Kidney (tissue), 14 donors: ENCODE results near the gene KIF3A. TPM values are rescaled to one million over a fixed set of nuclear protein-coding genes. Genes with fewer than 3 reads are reported as not detected.
A peak's percentile ranks its signal among the peaks of the same experiment; 100 is the strongest.

ENCODE experiments used
- DNase-seq, 5 donors: peaks; one replicate each; pipeline ENCODE4 v3.0.0-alpha.2; 2013 to 2020
- FAIRE-seq: peaks from 2 replicates; lab custom pipeline; 2012; peaks lifted over from hg19 to GRCh38; lab: Jason Lieb, UNC
- H3K27ac ChIP-seq, 2 donors: one replicate each; pipeline ENCODE4 v1.7.0; 2013; ENCODE audit warnings: low read depth in 2 of 2, low read length in 2 of 2, inconsistent platforms in 1 of 2
- H3K27me3 ChIP-seq: one replicate; pipeline ENCODE4 v1.7.1; 2013; ENCODE audit warnings: low read length, inconsistent platforms; ENCODE audit not compliant: control insufficient read depth, insufficient read depth
- H3K36me3 ChIP-seq, 3 donors: one replicate each; pipeline versions ENCODE4 v1.7.0 to v1.7.1; 2013; ENCODE audit warnings: low read length in 3 of 3, control low read depth in 1 of 3, inconsistent platforms in 1 of 3; ENCODE audit not compliant: insufficient read depth in 3 of 3, control insufficient read depth in 2 of 3
- H3K4me1 ChIP-seq, 3 donors: one replicate each; pipeline versions ENCODE4 v1.7.0 to v1.7.1; 2013; ENCODE audit warnings: low read length in 3 of 3, inconsistent platforms in 1 of 3, low read depth in 1 of 3; ENCODE audit not compliant: control insufficient read depth in 2 of 3, insufficient read depth in 2 of 3
- H3K4me3 ChIP-seq, 3 donors: one replicate each; pipeline versions ENCODE4 v1.7.0 to v1.8.1; 2013; ENCODE audit warnings: low read length in 3 of 3, control low read depth in 1 of 3, inconsistent platforms in 1 of 3
- H3K9ac ChIP-seq, 3 donors: one replicate each; pipeline versions ENCODE4 v1.7.0 to v1.7.1; 2013; ENCODE audit warnings: low read length in 3 of 3, control low read depth in 1 of 3, inconsistent platforms in 1 of 3
- H3K9me3 ChIP-seq, 3 donors: one replicate each; pipeline versions ENCODE4 v1.7.0 to v1.7.1; 2013; ENCODE audit warnings: low read length in 3 of 3, control low read depth in 1 of 3, inconsistent platforms in 1 of 3; ENCODE audit not compliant: control insufficient read depth in 2 of 3, insufficient read depth in 1 of 3
- CTCF ChIP-seq: IDR thresholded peaks from 3 replicates; pipeline ENCODE4 v1.5.1; 2012; ENCODE audit warnings: mild to moderate bottlenecking, moderate library complexity, borderline replicate concordance; ENCODE audit not compliant: insufficient read depth; ENCODE audit errors: extremely low read depth
- intact Hi-C: fragments of 100-400 bp; cut with DNase I; formaldehyde crosslinking; loops from one replicate; pipeline ENCODE4 v1.11.1; 2022
- polyA plus RNA-seq: library from polyadenylated mRNA; stranded (reverse); fragments of 350-450 nt; fragmentation: Illumina TruSeq; extraction: RNeasy Lipid Tissue Mini Kit (QIAGEN cat#74804); gene quantifications from one replicate; pipeline ENCODE4 v1.2.3, GENCODE V29; 2014; ENCODE audit warnings: low read depth, low replicate concordance; ENCODE audit not compliant: insufficient read depth
- total RNA-seq: library from RNA; stranded (reverse); fragmentation: NEBNext Ultra II Directional; extraction: Animal tissue kit (Norgen Biotek cat#: 25700); gene quantifications from one replicate; pipeline ENCODE4 v1.2.1, GENCODE V29; 2021
- donor health status: control.
- donor health status: control.
- donor health status: control.
- donor health status: control.
- donor health status: control.
- donor health status: DM: yes; HTN: yes; CAD: no.
- donor health status: Normal renal cell carcinoma (clear cell type).

The KIF3A gene
- total and polyA plus RNA-seq, 2 donors from 2014 or later = 7.1 to 13.9 TPM

- Histone ChIP-seq H3K9ac (no peak overlapping the region), H3K27me3 (no peaks in the 10 kb centered on the region), H3K4me3 (no peak overlapping the region), H3K9me3 (no peaks in the 10 kb centered on the region), H3K4me1 (peaks cover 0 to 2% (median 0%) of the 10 kb centered on the region in 3 donors), H3K27ac (no peak overlapping the region), H3K36me3 (no peaks in the 10 kb centered on the region)
- FAIRE-seq (no peak), DNase-seq (peak in 1 of 5 donors; percentile 19)
- TF ChIP-seq CTCF = no peak
- intact Hi-C loops = no loop called here
Measured at GRCh38 chr5:132661231-132662003, 75.9 kb downstream of the KIF3A start.

GRCh38 chr5:132659598-132660493, 77.5 kb downstream of the KIF3A start:
- Histone ChIP-seq H3K4me3 (no peak overlapping the region), H3K9ac (no peak overlapping the region), H3K36me3 (no peaks in the 10 kb centered on the region), H3K9me3 (no peaks in the 10 kb centered on the region), H3K27me3 (peaks cover 1% of the 10 kb centered on the region), H3K27ac (no peak overlapping the region), H3K4me1 (peaks cover 0 to 2% (median 0%) of the 10 kb centered on the region in 3 donors)
- FAIRE-seq = no peak
- TF ChIP-seq CTCF = no peak
- no peak for DNase-seq
- intact Hi-C loops = no loop called here

- no peaks in the 10 kb centered on the region for H3K9me3 ChIP-seq
- intact Hi-C loops = no loop called here
- DNase-seq (no peak), FAIRE-seq (no peak)
- H3K9ac ChIP-seq = no peak overlapping the region
- peaks cover 0 to 2% (median 0%) of the 10 kb centered on the region in 3 donors for H3K4me1 ChIP-seq
- H3K4me3 ChIP-seq = no peak overlapping the region
- no peak for TF ChIP-seq CTCF
- no peak overlapping the region for H3K27ac ChIP-seq
- H3K27me3 ChIP-seq = peaks cover 2% of the 10 kb centered on the region
- no peaks in the 10 kb centered on the region for H3K36me3 ChIP-seq
Measured at GRCh38 chr5:132658381-132659302, 78.7 kb downstream of the KIF3A start.
